H9 (cell line): ENCODE measurements around the gene ACAP3. TPM values are rescaled to one million over a fixed set of nuclear protein-coding genes. Genes with fewer than 3 reads are reported as not detected.

Source experiments
- DNase-seq: peaks from one replicate; pipeline ENCODE4 v3.0.0-alpha.2; 2017
- H2AFZ ChIP-seq: one replicate; pipeline ENCODE4 v1.6.1; 2013; ENCODE audit warnings: mild to moderate bottlenecking, low read length, control low read depth, moderate library complexity
- H2AK5ac ChIP-seq: 2 replicates; pipeline ENCODE4 v1.6.1; 2013; ENCODE audit warnings: low read length, control low read depth, mixed read lengths; ENCODE audit not compliant: insufficient read length
- H2BK120ac ChIP-seq: one replicate; pipeline ENCODE4 v1.6.1; 2013; ENCODE audit warnings: low read depth, mild to moderate bottlenecking, low read length, control low read depth, inconsistent platforms; ENCODE audit not compliant: poor library complexity, severe bottlenecking
- H2BK12ac ChIP-seq: 2 replicates; pipeline ENCODE4 v1.6.1; 2013; ENCODE audit warnings: low read length, control low read depth, mixed read lengths, low read depth; ENCODE audit not compliant: insufficient read length
- H2BK15ac ChIP-seq: 2 replicates; pipeline ENCODE4 v1.6.1; 2013; ENCODE audit warnings: low read depth, low read length, control low read depth
- H2BK20ac ChIP-seq: one replicate; pipeline ENCODE4 v1.6.1; 2013; ENCODE audit warnings: low read depth, mild to moderate bottlenecking, low read length, control low read depth, inconsistent platforms; ENCODE audit not compliant: poor library complexity, severe bottlenecking
- H2BK5ac ChIP-seq: 2 replicates; pipeline ENCODE4 v1.6.1; 2013; ENCODE audit warnings: low read length, control low read depth, mixed read lengths; ENCODE audit not compliant: insufficient read length
- H3K14ac ChIP-seq: 2 replicates; pipeline ENCODE4 v1.6.1; 2013; ENCODE audit warnings: low read length, control low read depth; ENCODE audit not compliant: insufficient read depth
- H3K18ac ChIP-seq: 2 replicates; pipeline ENCODE4 v1.6.1; 2013; ENCODE audit warnings: low read depth, mild to moderate bottlenecking, mixed read lengths, low read length, control low read depth; ENCODE audit not compliant: insufficient read length
- H3K23ac ChIP-seq: 2 replicates; pipeline ENCODE4 v1.6.1; 2013; ENCODE audit warnings: low read length, control low read depth, mixed read lengths, low read depth; ENCODE audit not compliant: insufficient read length
- H3K23me2 ChIP-seq: 2 replicates; pipeline ENCODE4 v1.6.1; 2013; ENCODE audit warnings: low read depth, mild to moderate bottlenecking, mixed read lengths, low read length, control low read depth; ENCODE audit not compliant: insufficient read length, poor library complexity, severe bottlenecking
- H3K27ac ChIP-seq: 2 replicates; pipeline ENCODE4 v1.5.1; 2013; ENCODE audit warnings: low read length, control low read depth, mixed read lengths, low read depth; ENCODE audit not compliant: insufficient read length
- H3K27me3 ChIP-seq: 2 replicates; pipeline ENCODE4 v1.6.1; 2013; ENCODE audit warnings: low read length, control low read depth, inconsistent platforms; ENCODE audit not compliant: insufficient read depth
- H3K4ac ChIP-seq: 2 replicates; pipeline ENCODE4 v1.6.1; 2013; ENCODE audit warnings: low read depth, mild to moderate bottlenecking, control low read depth, inconsistent platforms, low read length, moderate library complexity
- H3K4me1 ChIP-seq: 2 replicates; pipeline ENCODE4 v1.6.1; 2013; ENCODE audit warnings: low read length, control low read depth, inconsistent platforms; ENCODE audit not compliant: insufficient read depth
- H3K4me2 ChIP-seq: 2 replicates; pipeline ENCODE4 v1.6.1; 2013; ENCODE audit warnings: low read length, control low read depth, mixed read lengths; ENCODE audit not compliant: insufficient read length, insufficient read depth
- H3K56ac ChIP-seq: 2 replicates; pipeline ENCODE4 v1.6.1; 2013; ENCODE audit warnings: low read depth, mild to moderate bottlenecking, mixed read lengths, low read length, control low read depth; ENCODE audit not compliant: insufficient read length
- H3K79me1 ChIP-seq: 2 replicates; pipeline ENCODE4 v1.6.1; 2013; ENCODE audit warnings: low read depth, mild to moderate bottlenecking, moderate library complexity, low read length, control low read depth, inconsistent platforms; ENCODE audit not compliant: insufficient read depth, poor library complexity, severe bottlenecking
- H3K79me2 ChIP-seq: 2 replicates; pipeline ENCODE4 v1.6.1; 2013; ENCODE audit warnings: low read length, control low read depth, inconsistent platforms; ENCODE audit not compliant: insufficient read depth
- H3K9ac ChIP-seq: 2 replicates; pipeline ENCODE4 v1.6.1; 2013; ENCODE audit warnings: low read length, control low read depth, mixed read lengths; ENCODE audit not compliant: insufficient read length; ENCODE audit errors: extremely low read depth
- H3K9me3 ChIP-seq: one replicate; pipeline ENCODE4 v1.6.1; 2013; ENCODE audit warnings: low read depth, low read length, inconsistent platforms; ENCODE audit not compliant: control insufficient read depth
- H3T11ph ChIP-seq: one replicate; pipeline ENCODE4 v1.6.1; 2013; ENCODE audit warnings: mild to moderate bottlenecking, low read length, control low read depth, inconsistent platforms
- H4K20me1 ChIP-seq: one replicate; pipeline ENCODE4 v1.6.1; 2013; ENCODE audit not compliant: control insufficient read depth, insufficient read length, insufficient read depth
- H4K5ac ChIP-seq: 2 replicates; pipeline ENCODE4 v1.6.1; 2013; ENCODE audit warnings: low read depth, mild to moderate bottlenecking, mixed read lengths, low read length, control low read depth; ENCODE audit not compliant: insufficient read length
- H4K8ac ChIP-seq: replicated peaks from 2 replicates; pipeline ENCODE4 v1.6.1; 2013; ENCODE audit warnings: low read length, control low read depth, mixed read lengths, low read depth; ENCODE audit not compliant: insufficient read length
- H4K91ac ChIP-seq: 2 replicates; pipeline ENCODE4 v1.6.1; 2013; ENCODE audit warnings: low read depth, mild to moderate bottlenecking, moderate library complexity, mixed read lengths, low read length, control low read depth; ENCODE audit not compliant: insufficient read length
- H3K27ac Mint-ChIP-seq, 3 experiments: 2 replicates in 2 of 3; 3 replicates in 1 of 3; pipeline ENCODE4 v1.8.0; 2020 to 2021; ENCODE audit warnings: mixed read lengths in 3 of 3, mild to moderate bottlenecking in 1 of 3, moderate library complexity in 1 of 3
- H3K27me3 Mint-ChIP-seq: 2 replicates; pipeline ENCODE4 v1.8.0; 2021; ENCODE audit warnings: low read depth, mild to moderate bottlenecking, moderate library complexity, mixed read lengths
- H3K36me3 Mint-ChIP-seq, 3 experiments: 2 replicates in 2 of 3; 3 replicates in 1 of 3; pipeline ENCODE4 v1.8.0; 2020 to 2021; ENCODE audit warnings: low read depth in 3 of 3, mixed read lengths in 3 of 3; ENCODE audit not compliant: insufficient read depth in 1 of 3
- H3K4me1 Mint-ChIP-seq, 2 experiments: 2 replicates each; pipeline ENCODE4 v1.8.0; 2020; ENCODE audit warnings: mixed read lengths in 2 of 2
- H3K4me3 Mint-ChIP-seq, 2 experiments: 2 replicates in 1 of 2; 3 replicates in 1 of 2; pipeline ENCODE4 v1.8.0; 2020 to 2021; ENCODE audit warnings: mild to moderate bottlenecking in 2 of 2, mixed read lengths in 2 of 2, moderate library complexity in 1 of 2
- H3K9me3 Mint-ChIP-seq, 2 experiments: 2 replicates in 1 of 2; 3 replicates in 1 of 2; pipeline ENCODE4 v1.8.0; 2020; ENCODE audit warnings: mild to moderate bottlenecking in 2 of 2, mixed read lengths in 2 of 2, moderate library complexity in 1 of 2
- WGBS: extraction: QIAGEN DNeasy Blood & Tissue Kit; methylation state at CpG from one replicate; pipeline ENCODE4 v1.1.7; 2013; ENCODE audit warnings: missing lambda C conversion rate, low lambda C conversion rate, mixed read lengths; ENCODE audit not compliant: insufficient read length; ENCODE audit errors: extremely low coverage; 5-methylcytosine and 5-hydroxymethylcytosine counted together
- total RNA-seq: library from RNA; stranded (reverse); gene quantifications from 2 replicates; pipeline ENCODE4 v1.2.1, GENCODE V29; 2021
- TF ChIP-seq, protein P1 (sequence below): fragments of 200-600 bp; sonication (generic); conservative IDR thresholded peaks from 3 replicates; pipeline ENCODE4 v1.8.0; 2021; ENCODE audit warnings: antibody characterized with exemption, mild to moderate bottlenecking

The ACAP3 gene
- total RNA-seq, 1 experiment from 2014 or later, result 41.4 TPM

DNA sequence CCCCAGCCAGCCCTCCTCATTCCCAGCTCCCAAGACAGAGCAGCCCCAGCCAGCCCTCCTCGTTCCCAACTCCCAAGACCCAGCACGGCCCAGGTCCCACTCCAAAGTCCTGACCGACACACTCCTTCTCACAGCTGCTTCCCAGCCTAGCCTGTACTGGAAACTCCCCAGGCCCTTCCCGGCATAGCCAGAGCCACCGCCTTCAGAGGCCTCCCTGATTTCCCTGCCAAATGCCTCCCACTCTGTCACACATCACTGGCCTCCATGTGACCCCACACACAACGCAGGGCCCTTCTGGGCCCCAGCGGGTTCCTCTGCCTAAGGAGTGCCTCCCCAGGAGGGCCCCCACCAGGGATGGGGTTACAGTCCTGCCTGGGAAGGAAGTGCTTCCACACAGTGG is 36.9 kb downstream of the ACAP3 start:
- no peak overlapping the region for H2BK12ac ChIP-seq
- WGBS, result no CpG with 5 or more reads among the region's 7 CpGs
- H3K27ac ChIP-seq, result no peak overlapping the region
- H3K56ac ChIP-seq, result no peak overlapping the region
- no peak overlapping the region for H4K91ac ChIP-seq
- no peak overlapping the region for H3K18ac ChIP-seq
- Mint-ChIP-seq H3K4me1 (peaks cover 28 to 32% of the 10 kb centered on the region in 2 experiments), H3K27me3 (peaks cover 1% of the 10 kb centered on the region; the same call in 1 of the 2 replicates), H3K27ac (peak overlapping the region in 2 of 3 experiments; percentile 64 to 93; a peak in 5 of 7 replicates), H3K9me3 (no peaks in the 10 kb centered on the region; a peak in 1 of 5 replicates), H3K4me3 (peak overlapping the region; percentile 9 to 59; a peak in 2 of 5 replicates), H3K36me3 (peaks cover 25 to 44% (median 39%) of the 10 kb centered on the region in 3 experiments; a peak in 6 of 7 replicates)
- no peak overlapping the region for H2AFZ ChIP-seq
- peaks cover 14% of the 10 kb centered on the region for H3K23me2 ChIP-seq
- H2BK120ac ChIP-seq, result no peak overlapping the region
- H2BK20ac ChIP-seq, result no peak overlapping the region
- H3K4ac ChIP-seq, result no peak overlapping the region
- TF ChIP-seq, protein P1, sequence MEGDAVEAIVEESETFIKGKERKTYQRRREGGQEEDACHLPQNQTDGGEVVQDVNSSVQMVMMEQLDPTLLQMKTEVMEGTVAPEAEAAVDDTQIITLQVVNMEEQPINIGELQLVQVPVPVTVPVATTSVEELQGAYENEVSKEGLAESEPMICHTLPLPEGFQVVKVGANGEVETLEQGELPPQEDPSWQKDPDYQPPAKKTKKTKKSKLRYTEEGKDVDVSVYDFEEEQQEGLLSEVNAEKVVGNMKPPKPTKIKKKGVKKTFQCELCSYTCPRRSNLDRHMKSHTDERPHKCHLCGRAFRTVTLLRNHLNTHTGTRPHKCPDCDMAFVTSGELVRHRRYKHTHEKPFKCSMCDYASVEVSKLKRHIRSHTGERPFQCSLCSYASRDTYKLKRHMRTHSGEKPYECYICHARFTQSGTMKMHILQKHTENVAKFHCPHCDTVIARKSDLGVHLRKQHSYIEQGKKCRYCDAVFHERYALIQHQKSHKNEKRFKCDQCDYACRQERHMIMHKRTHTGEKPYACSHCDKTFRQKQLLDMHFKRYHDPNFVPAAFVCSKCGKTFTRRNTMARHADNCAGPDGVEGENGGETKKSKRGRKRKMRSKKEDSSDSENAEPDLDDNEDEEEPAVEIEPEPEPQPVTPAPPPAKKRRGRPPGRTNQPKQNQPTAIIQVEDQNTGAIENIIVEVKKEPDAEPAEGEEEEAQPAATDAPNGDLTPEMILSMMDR, result no peak
- peaks cover 2% of the 10 kb centered on the region for H4K20me1 ChIP-seq
- H3K9me3 ChIP-seq, result no peaks in the 10 kb centered on the region
- H4K5ac ChIP-seq, result no peak overlapping the region
- no peak overlapping the region for H2BK15ac ChIP-seq
- peaks cover 21% of the 10 kb centered on the region for H3K79me1 ChIP-seq
- H3K23ac ChIP-seq, result no peak overlapping the region
- DNase-seq, result no peak
- no peak overlapping the region for H3K9ac ChIP-seq
- H3K4me1 ChIP-seq, result peaks cover 5% of the 10 kb centered on the region; the same call in 1 of the 2 replicates
- no peak overlapping the region for H3K14ac ChIP-seq
- H2AK5ac ChIP-seq, result no peak overlapping the region
- no peaks in the 10 kb centered on the region for H3K27me3 ChIP-seq
- H3K4me2 ChIP-seq, result no peak overlapping the region
- no peak overlapping the region for H3T11ph ChIP-seq
- H3K79me2 ChIP-seq, result peaks cover 25% of the 10 kb centered on the region; the same call in 1 of the 2 replicates
- no peak overlapping the region for H2BK5ac ChIP-seq
- H4K8ac ChIP-seq, result no peak overlapping the region
